K562 (cell line): ENCODE measurements around the gene SIDT1. TPM values are rescaled to one million over a fixed set of nuclear protein-coding genes. Genes with fewer than 3 reads are reported as not detected.

Experiments
- ATAC-seq: fragments of 200-7000 bp; cut with Tn5 transposase; 3 replicates; pipeline ENCODE4 v1.9.1; 2020; ENCODE audit warnings: moderate library complexity
- BruUV-seq: library from RNA; stranded (reverse); fragments of 400-500 nt; replicated peaks from 2 replicates; lab custom pipeline; 2021; lab: Mats Ljungman, UMichigan
- CTCF ChIA-PET: fragments of 300-600 bp; formaldehyde crosslinking; extraction: SDS; loops from one replicate; lab custom pipeline; 2021; ENCODE audit warnings: low intra/inter-chr PET ratio; lab: Yijun Ruan, JAX
- POLR2A ChIA-PET: fragments of 300-600, 350-650 bp; sonication (Branson Sonifier 250); formaldehyde crosslinking; extraction: SDS; loops from one replicate; lab custom pipeline; 2021; ENCODE audit warnings: antibody characterized with exemption, inconsistent platforms; lab: Yijun Ruan, JAX
- DNase-seq, 4 experiments: peaks; one replicate each; pipeline versions ENCODE4 v3.0.0 to v3.0.0-alpha.2; 2011 to 2018; ENCODE audit warnings: low spot score in 3 of 4, mixed read lengths in 3 of 4; ENCODE audit errors: extremely low read depth in 1 of 4
- FAIRE-seq: peaks from 2 replicates; lab custom pipeline; 2011; peaks lifted over from hg19 to GRCh38; lab: Jason Lieb, UNC
- H2AFZ ChIP-seq: 2 replicates; pipeline ENCODE4 v1.6.0; 2011; ENCODE audit warnings: low read depth, low read length, control low read depth, inconsistent platforms
- H3K27ac ChIP-seq: fragments of 200-600 bp; 3 replicates; pipeline ENCODE4 v1.8.0; 2011; ENCODE audit warnings: low read depth, mild to moderate bottlenecking, control low read depth, inconsistent platforms, low read length, moderate library complexity, mixed read lengths; ENCODE audit errors: extremely low read depth
- H3K27me3 ChIP-seq, 2 experiments: fragments of 300-600 bp in 1 of 2; 2 replicates in 1 of 2; 3 replicates in 1 of 2; pipeline versions ENCODE4 v1.6.0 to v1.8.0; 2011; ENCODE audit warnings: inconsistent platforms in 2 of 2, low read length in 2 of 2, mild to moderate bottlenecking in 1 of 2, mixed read lengths in 1 of 2, moderate library complexity in 1 of 2; ENCODE audit not compliant: control insufficient read depth in 2 of 2, insufficient read depth in 2 of 2
- H3K36me3 ChIP-seq: fragments of 300-600 bp; 3 replicates; pipeline ENCODE4 v1.8.0; 2011; ENCODE audit warnings: mild to moderate bottlenecking, low read length, inconsistent platforms; ENCODE audit not compliant: control insufficient read depth, insufficient read depth
- H3K4me1 ChIP-seq, 2 experiments: fragments of 200-600 bp in 1 of 2; replicated peaks in 1 of 2; 2 replicates in 1 of 2; 3 replicates in 1 of 2; pipeline versions ENCODE4 v1.5.1 to v1.8.0; 2011; ENCODE audit warnings: inconsistent platforms in 2 of 2, low read length in 2 of 2, mild to moderate bottlenecking in 1 of 2, mixed read lengths in 1 of 2, moderate library complexity in 1 of 2; ENCODE audit not compliant: control insufficient read depth in 2 of 2, insufficient read depth in 2 of 2
- H3K4me2 ChIP-seq: 2 replicates; pipeline ENCODE4 v1.6.1; 2011; ENCODE audit warnings: low read length, control low read depth, inconsistent platforms, mixed read lengths; ENCODE audit not compliant: insufficient read depth
- H3K4me3 ChIP-seq: fragments of 200-600 bp; sonication (generic), shearing (Covaris generic); 2 replicates; pipeline ENCODE4 v1.5.1; 2016; ENCODE audit warnings: control low read depth, inconsistent platforms
- H3K79me2 ChIP-seq: fragments of 200-600 bp; 3 replicates; pipeline ENCODE4 v1.8.0; 2011; ENCODE audit warnings: low read length, inconsistent platforms; ENCODE audit not compliant: control insufficient read depth, insufficient read depth
- H3K9ac ChIP-seq, 2 experiments: 2 replicates each; pipeline versions ENCODE4 v1.6.0 to v1.6.1; 2011; ENCODE audit warnings: low read depth in 2 of 2, low read length in 2 of 2, control low read depth in 1 of 2, inconsistent platforms in 1 of 2, mild to moderate bottlenecking in 1 of 2, mixed read lengths in 1 of 2; ENCODE audit not compliant: insufficient read depth in 1 of 2
- H3K9me1 ChIP-seq: one replicate; pipeline ENCODE4 v1.6.0; 2011; ENCODE audit warnings: inconsistent platforms, mild to moderate bottlenecking, low read length, moderate library complexity; ENCODE audit not compliant: control insufficient read depth, insufficient read depth
- H3K9me3 ChIP-seq: replicated peaks from 2 replicates; pipeline ENCODE4 v1.5.1; 2011; ENCODE audit warnings: low read depth, low read length, inconsistent platforms; ENCODE audit not compliant: control insufficient read depth, insufficient read depth
- H4K20me1 ChIP-seq: replicated peaks from 2 replicates; pipeline ENCODE4 v1.6.1; 2011; ENCODE audit warnings: low read length, inconsistent platforms, mixed read lengths; ENCODE audit not compliant: control insufficient read depth, insufficient read depth
- HSF4 ChIP-seq: fragments of 250-450 bp; sonication (Bioruptor Pico); IDR thresholded peaks from 2 replicates; pipeline ENCODE4 v2.1.2; 2022; ENCODE audit warnings: mild to moderate bottlenecking, moderate library complexity, borderline replicate concordance
- MAFF ChIP-seq: IDR thresholded peaks from 2 replicates; pipeline ENCODE4 v1.6.1; 2012; ENCODE audit warnings: low read length, improper control_type of control experiment
- POU5F1 ChIP-seq: fragments of 150-350 bp; IDR thresholded peaks from 2 replicates; pipeline ENCODE4 v1.6.1; 2014; ENCODE audit warnings: borderline replicate concordance, low read length, low read depth, mild to moderate bottlenecking; ENCODE audit not compliant: partially characterized antibody
- TAF15 ChIP-seq: fragments of 200-400 bp; formaldehyde crosslinking; IDR thresholded peaks from 2 replicates; pipeline ENCODE4 v1.6.1; 2017; ENCODE audit warnings: mild to moderate bottlenecking, low read depth, low read length, moderate library complexity
- ZNF263 ChIP-seq: sonication (generic); formaldehyde crosslinking; IDR thresholded peaks from 2 replicates; pipeline ENCODE4 v1.8.0; 2022; ENCODE audit warnings: mild to moderate bottlenecking, missing genetic modification reagents, borderline replicate concordance
- WGBS: fragments of 100-300 bp; shearing (Covaris generic); methylation state at CpG from one replicate; pipeline ENCODE4 v1.1.6; 2016; ENCODE audit warnings: low coverage, mixed read lengths; ENCODE audit not compliant: insufficient coverage; ENCODE audit errors: missing lambda C conversion rate; 5-methylcytosine and 5-hydroxymethylcytosine counted together
- in situ Hi-C: fragments of 300-500 bp; cut with MboI; formaldehyde crosslinking; loops from 4 replicates; pipeline ENCODE4 v1.15.0; 2018; ENCODE audit warnings: inconsistent platforms, mixed read lengths
- intact Hi-C: fragments of 100-400 bp; cut with micrococcal nuclease; formaldehyde crosslinking; loops from 2 replicates; pipeline ENCODE4 v1.14.2; 2022
- polyA plus RNA-seq, 8 experiments: library from polyadenylated mRNA; depleted of rRNA in 4 of 8; stranded (reverse) in 5 of 8; unstranded in 3 of 8; fragments of >200 nt; fragmentation: Nextera tagmentation in 2 of 8; fragmentation: Illumina TruSeq in 1 of 8; extraction: Ambion mirVana in 2 of 8; extraction: Trizol in 1 of 8; gene quantifications; 2 replicates each; pipeline versions ENCODE4 v1.2.1 to v1.2.3, GENCODE V29; 2011 to 2014; ENCODE audit warnings: inconsistent platforms in 1 of 8, missing spikeins in 1 of 8
- total RNA-seq, 7 experiments: library from RNA; depleted of rRNA in 6 of 7; stranded (reverse); fragments of >200 nt in 6 of 7; fragmentation: Illumina TruSeq in 2 of 7; extraction: Trizol in 2 of 7; gene quantifications; 2 replicates each; pipeline versions ENCODE4 v1.2.1 to v1.2.3, GENCODE V29; 2011 to 2021; ENCODE audit warnings: low replicate concordance in 1 of 7
- TF ChIP-seq, protein P1 (sequence below): fragments of 450-650 bp; conservative IDR thresholded peaks from 2 replicates; pipeline ENCODE4 v1.6.1; 2016; ENCODE audit warnings: missing genetic modification characterization, low read depth, mild to moderate bottlenecking, missing compliant biosample characterization, moderate library complexity
- TF ChIP-seq, protein P2 (sequence below): fragments of 250-450 bp; sonication (Bioruptor Pico); IDR thresholded peaks from 2 replicates; pipeline ENCODE4 v1.4.0; 2020
- TF ChIP-seq, protein P3 (sequence below): IDR thresholded peaks from 3 replicates; pipeline ENCODE4 v1.6.1; 2011; ENCODE audit warnings: borderline replicate concordance, mild to moderate bottlenecking, moderate library complexity; ENCODE audit not compliant: insufficient read length; ENCODE audit errors: extremely low read depth
- TF ChIP-seq, protein P4 (sequence below), 2 experiments: fragments of 250-450 bp in 1 of 2; fragments of 450-650 bp in 1 of 2; sonication (Bioruptor Pico) in 1 of 2; IDR thresholded peaks; 2 replicates each; pipeline versions ENCODE4 v1.6.1 to v1.8.0; 2016 to 2021; ENCODE audit warnings: mild to moderate bottlenecking in 2 of 2, moderate library complexity in 2 of 2, missing compliant biosample characterization in 1 of 2, missing genetic modification characterization in 1 of 2

SIDT1 gene
- total and polyA plus RNA-seq, 9 of the 15 experiments (the other 6 are each of a cell fraction or from before 2014, with no cell fraction given) = not detected

DNA sequence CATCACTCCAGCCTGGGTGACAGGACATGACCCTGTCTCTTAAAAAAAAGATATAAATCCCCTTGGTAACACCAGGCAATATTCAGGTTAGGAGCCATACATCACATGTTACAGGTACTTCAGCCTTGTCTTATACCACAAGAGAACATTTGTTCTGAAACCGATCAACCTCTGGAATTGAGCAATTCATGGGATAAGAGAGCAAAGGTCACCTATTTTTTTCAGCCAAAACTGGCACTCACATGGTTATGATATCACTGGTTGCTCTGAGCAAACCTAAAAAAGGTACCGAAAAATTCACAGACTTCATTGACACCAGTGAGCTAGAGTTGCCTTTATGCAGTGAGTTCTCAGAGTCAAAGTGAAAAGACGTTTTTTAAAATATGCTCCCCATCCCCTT lies 26.5 kb upstream of the SIDT1 start (continued):
- TF ChIP-seq HSF4 (CRISPR knock-in tag) (no peak), TAF15 (no peak), ZNF263 (no peak)
- TF ChIP-seq, protein P1, sequence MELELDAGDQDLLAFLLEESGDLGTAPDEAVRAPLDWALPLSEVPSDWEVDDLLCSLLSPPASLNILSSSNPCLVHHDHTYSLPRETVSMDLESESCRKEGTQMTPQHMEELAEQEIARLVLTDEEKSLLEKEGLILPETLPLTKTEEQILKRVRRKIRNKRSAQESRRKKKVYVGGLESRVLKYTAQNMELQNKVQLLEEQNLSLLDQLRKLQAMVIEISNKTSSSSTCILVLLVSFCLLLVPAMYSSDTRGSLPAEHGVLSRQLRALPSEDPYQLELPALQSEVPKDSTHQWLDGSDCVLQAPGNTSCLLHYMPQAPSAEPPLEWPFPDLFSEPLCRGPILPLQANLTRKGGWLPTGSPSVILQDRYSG = no peak

DNA sequence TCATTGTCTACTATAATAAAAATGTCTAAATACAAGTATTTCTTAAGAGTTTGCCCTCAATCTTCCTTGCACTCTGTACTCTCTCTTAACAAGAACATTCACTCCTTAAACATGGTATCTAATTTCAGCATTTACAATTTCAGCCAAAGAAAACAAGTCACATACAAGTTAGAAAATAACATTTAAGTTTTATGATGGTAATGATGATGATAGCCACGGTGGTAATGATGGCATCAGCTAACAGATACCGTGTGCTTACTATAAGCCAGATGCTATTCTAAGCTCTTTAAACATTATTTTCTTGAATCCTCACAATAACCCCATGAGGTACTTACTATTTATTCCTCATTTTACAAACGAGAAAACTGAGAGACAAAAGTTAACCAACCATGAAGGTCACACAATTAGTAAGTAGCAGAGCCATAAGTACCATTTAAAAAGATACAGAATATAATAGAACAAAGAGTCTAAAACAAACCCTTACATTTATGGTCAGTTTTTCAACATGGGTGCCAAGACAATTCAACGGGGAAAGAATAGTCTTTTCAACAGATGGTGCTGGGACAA lies 24.8 kb upstream of the SIDT1 start:
- in situ Hi-C loops = no loop called here
- H3K9me1 ChIP-seq = no peaks in the 10 kb centered on the region
- no peak for FAIRE-seq
- TF ChIP-seq, protein P2, sequence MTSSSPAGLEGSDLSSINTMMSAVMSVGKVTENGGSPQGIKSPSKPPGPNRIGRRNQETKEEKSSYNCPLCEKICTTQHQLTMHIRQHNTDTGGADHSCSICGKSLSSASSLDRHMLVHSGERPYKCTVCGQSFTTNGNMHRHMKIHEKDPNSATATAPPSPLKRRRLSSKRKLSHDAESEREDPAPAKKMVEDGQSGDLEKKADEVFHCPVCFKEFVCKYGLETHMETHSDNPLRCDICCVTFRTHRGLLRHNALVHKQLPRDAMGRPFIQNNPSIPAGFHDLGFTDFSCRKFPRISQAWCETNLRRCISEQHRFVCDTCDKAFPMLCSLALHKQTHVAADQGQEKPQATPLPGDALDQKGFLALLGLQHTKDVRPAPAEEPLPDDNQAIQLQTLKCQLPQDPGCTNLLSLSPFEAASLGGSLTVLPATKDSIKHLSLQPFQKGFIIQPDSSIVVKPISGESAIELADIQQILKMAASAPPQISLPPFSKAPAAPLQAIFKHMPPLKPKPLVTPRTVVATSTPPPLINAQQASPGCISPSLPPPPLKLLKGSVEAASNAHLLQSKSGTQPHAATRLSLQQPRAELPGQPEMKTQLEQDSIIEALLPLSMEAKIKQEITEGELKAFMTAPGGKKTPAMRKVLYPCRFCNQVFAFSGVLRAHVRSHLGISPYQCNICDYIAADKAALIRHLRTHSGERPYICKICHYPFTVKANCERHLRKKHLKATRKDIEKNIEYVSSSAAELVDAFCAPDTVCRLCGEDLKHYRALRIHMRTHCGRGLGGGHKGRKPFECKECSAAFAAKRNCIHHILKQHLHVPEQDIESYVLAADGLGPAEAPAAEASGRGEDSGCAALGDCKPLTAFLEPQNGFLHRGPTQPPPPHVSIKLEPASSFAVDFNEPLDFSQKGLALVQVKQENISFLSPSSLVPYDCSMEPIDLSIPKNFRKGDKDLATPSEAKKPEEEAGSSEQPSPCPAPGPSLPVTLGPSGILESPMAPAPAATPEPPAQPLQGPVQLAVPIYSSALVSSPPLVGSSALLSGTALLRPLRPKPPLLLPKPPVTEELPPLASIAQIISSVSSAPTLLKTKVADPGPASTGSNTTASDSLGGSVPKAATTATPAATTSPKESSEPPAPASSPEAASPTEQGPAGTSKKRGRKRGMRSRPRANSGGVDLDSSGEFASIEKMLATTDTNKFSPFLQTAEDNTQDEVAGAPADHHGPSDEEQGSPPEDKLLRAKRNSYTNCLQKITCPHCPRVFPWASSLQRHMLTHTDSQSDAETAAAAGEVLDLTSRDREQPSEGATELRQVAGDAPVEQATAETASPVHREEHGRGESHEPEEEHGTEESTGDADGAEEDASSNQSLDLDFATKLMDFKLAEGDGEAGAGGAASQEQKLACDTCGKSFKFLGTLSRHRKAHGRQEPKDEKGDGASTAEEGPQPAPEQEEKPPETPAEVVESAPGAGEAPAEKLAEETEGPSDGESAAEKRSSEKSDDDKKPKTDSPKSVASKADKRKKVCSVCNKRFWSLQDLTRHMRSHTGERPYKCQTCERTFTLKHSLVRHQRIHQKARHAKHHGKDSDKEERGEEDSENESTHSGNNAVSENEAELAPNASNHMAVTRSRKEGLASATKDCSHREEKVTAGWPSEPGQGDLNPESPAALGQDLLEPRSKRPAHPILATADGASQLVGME = no peak
- TF ChIP-seq, protein P3, sequence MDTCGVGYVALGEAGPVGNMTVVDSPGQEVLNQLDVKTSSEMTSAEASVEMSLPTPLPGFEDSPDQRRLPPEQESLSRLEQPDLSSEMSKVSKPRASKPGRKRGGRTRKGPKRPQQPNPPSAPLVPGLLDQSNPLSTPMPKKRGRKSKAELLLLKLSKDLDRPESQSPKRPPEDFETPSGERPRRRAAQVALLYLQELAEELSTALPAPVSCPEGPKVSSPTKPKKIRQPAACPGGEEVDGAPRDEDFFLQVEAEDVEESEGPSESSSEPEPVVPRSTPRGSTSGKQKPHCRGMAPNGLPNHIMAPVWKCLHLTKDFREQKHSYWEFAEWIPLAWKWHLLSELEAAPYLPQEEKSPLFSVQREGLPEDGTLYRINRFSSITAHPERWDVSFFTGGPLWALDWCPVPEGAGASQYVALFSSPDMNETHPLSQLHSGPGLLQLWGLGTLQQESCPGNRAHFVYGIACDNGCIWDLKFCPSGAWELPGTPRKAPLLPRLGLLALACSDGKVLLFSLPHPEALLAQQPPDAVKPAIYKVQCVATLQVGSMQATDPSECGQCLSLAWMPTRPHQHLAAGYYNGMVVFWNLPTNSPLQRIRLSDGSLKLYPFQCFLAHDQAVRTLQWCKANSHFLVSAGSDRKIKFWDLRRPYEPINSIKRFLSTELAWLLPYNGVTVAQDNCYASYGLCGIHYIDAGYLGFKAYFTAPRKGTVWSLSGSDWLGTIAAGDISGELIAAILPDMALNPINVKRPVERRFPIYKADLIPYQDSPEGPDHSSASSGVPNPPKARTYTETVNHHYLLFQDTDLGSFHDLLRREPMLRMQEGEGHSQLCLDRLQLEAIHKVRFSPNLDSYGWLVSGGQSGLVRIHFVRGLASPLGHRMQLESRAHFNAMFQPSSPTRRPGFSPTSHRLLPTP = no peak
- TF ChIP-seq, protein P4, sequence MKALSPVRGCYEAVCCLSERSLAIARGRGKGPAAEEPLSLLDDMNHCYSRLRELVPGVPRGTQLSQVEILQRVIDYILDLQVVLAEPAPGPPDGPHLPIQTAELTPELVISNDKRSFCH (CRISPR knock-in tag; IDR thresholded peaks at IDR 0.05) = no peak
- TF ChIP-seq, protein P4 (tag; IDR thresholded peaks at IDR 0.05) = no peak
- TF ChIP-seq MAFF (no peak), POU5F1 (no peak)
- TF ChIP-seq, all 486 proteins: peak for 0
- H2AFZ ChIP-seq = no peak overlapping the region
- H3K4me2 ChIP-seq = no peak overlapping the region
- intact Hi-C loops = no loop called here
- no peak overlapping the region for H3K27ac ChIP-seq
- ATAC-seq (no peak), DNase-seq (no peak)
- H3K79me2 ChIP-seq = no peaks in the 10 kb centered on the region
- ChIA-PET CTCF (no interaction called here), POLR2A (no interaction called here)
- no peaks in the 10 kb centered on the region for H3K27me3 ChIP-seq
- H3K4me1 ChIP-seq = no peaks in the 10 kb centered on the region
- no peaks in the 10 kb centered on the region for H3K36me3 ChIP-seq
- no peaks in the 10 kb centered on the region for H3K9me3 ChIP-seq
- WGBS = 26% methylated on average over 4 of the region's 4 CpGs
- no TSS peak for BruUV-seq
- no peak overlapping the region for H3K4me3 ChIP-seq
- H4K20me1 ChIP-seq = no peaks in the 10 kb centered on the region
- H3K9ac ChIP-seq = no peak overlapping the region
